ENCODE results near the gene IGF2BP3. TPM values are rescaled to one million over a fixed set of nuclear protein-coding genes. Genes with fewer than 3 reads are reported as not detected.

Gene IGF2BP3
- polyA plus RNA-seq, 1 donor (not counting 4 experiments of a cell fraction or from before 2014, with no cell fraction given): 22.3 TPM

GRCh38 chr7:23264916-23265458 lies 205.3 kb downstream of the IGF2BP3 start:
- no peak for FAIRE-seq
- H2AFZ ChIP-seq (ENCODE audit: control insufficient read depth, low read length): no peak overlapping the region
- dilution Hi-C loops (cut with MboI; ENCODE audit: extremely low pct_ligation_motif_present, low sequenced_read_pairs): no loop called here
- H3K27me3 ChIP-seq (ENCODE audit: control insufficient read depth, extremely low read depth, insufficient read depth, low read length): no peaks in the 10 kb centered on the region
- H3K9me1 ChIP-seq (ENCODE audit: control insufficient read depth, extremely low read depth, insufficient read depth, low read length): no peaks in the 10 kb centered on the region
- no peaks in the 10 kb centered on the region for H4K20me1 ChIP-seq (ENCODE audit: control insufficient read depth, extremely low read depth, insufficient read depth, low read length)
- no peaks in the 10 kb centered on the region for H3K4me1 ChIP-seq (ENCODE audit: control insufficient read depth, extremely low read depth, insufficient read depth, low read length)
- H3K79me2 ChIP-seq (ENCODE audit: control insufficient read depth, insufficient read depth, low read length): no peaks in the 10 kb centered on the region
- TF ChIP-seq CTCF (optimal IDR thresholded peaks at IDR 0.05 in 1 of 3, IDR thresholded peaks at IDR 0.05 in 1 of 3, conservative IDR thresholded peaks at IDR 0.05 in 1 of 3; ENCODE audit: extremely low read depth in 1 of 3, insufficient read depth in 2 of 3, low read length in 3 of 3): no peak
- no peak for TF ChIP-seq EZH2 (IDR thresholded peaks at IDR 0.05; ENCODE audit: low read length)
- H3K4me3 ChIP-seq (ENCODE audit: control insufficient read depth in 2 of 3, extremely low read depth in 1 of 3, insufficient read depth in 2 of 3, low read depth in 1 of 3, low read length in 3 of 3): no peak overlapping the region
- H3K9ac ChIP-seq (ENCODE audit: control insufficient read depth, extremely low read depth, insufficient read depth, low read length): no peak overlapping the region
- H3K36me3 ChIP-seq (ENCODE audit: control insufficient read depth in 2 of 2, extremely low read depth in 1 of 2, insufficient read depth in 2 of 2, low read length in 2 of 2): peaks cover 0 to 22% of the 10 kb centered on the region in 2 experiments
- H3K9me3 ChIP-seq (ENCODE audit: control insufficient read depth, low read depth, low read length): no peaks in the 10 kb centered on the region
- no peak overlapping the region for H3K4me2 ChIP-seq (ENCODE audit: control insufficient read depth, extremely low read depth, insufficient read depth, low read depth, low read length)
- no peak overlapping the region for H3K27ac ChIP-seq (ENCODE audit: control insufficient read depth, insufficient read depth, low read length)
- DNase-seq (ENCODE audit: low read depth, low spot score): no peak

- Histone ChIP-seq H3K4me3 (ENCODE audit: control insufficient read depth in 2 of 3, extremely low read depth in 1 of 3, insufficient read depth in 2 of 3, low read depth in 1 of 3, low read length in 3 of 3) (no peak overlapping the region), H4K20me1 (ENCODE audit: control insufficient read depth, extremely low read depth, insufficient read depth, low read length) (no peaks in the 10 kb centered on the region)
- FAIRE-seq: no peak
These were observed 208.3 kb downstream of the IGF2BP3 start for GRCh38 chr7:23261843-23262452.

More at GRCh38 chr7:23261843-23262452, 208.3 kb downstream of the IGF2BP3 start:
- Histone ChIP-seq H3K27ac (ENCODE audit: control insufficient read depth, insufficient read depth, low read length) (no peak overlapping the region), H2AFZ (ENCODE audit: control insufficient read depth, low read length) (no peak overlapping the region), H3K9ac (ENCODE audit: control insufficient read depth, extremely low read depth, insufficient read depth, low read length) (no peak overlapping the region), H3K79me2 (ENCODE audit: control insufficient read depth, insufficient read depth, low read length) (no peaks in the 10 kb centered on the region), H3K9me3 (ENCODE audit: control insufficient read depth, low read depth, low read length) (no peaks in the 10 kb centered on the region), H3K36me3 (ENCODE audit: control insufficient read depth in 2 of 2, extremely low read depth in 1 of 2, insufficient read depth in 2 of 2, low read length in 2 of 2) (peaks cover 0 to 13% of the 10 kb centered on the region in 2 experiments), H3K9me1 (ENCODE audit: control insufficient read depth, extremely low read depth, insufficient read depth, low read length) (no peaks in the 10 kb centered on the region), H3K27me3 (ENCODE audit: control insufficient read depth, extremely low read depth, insufficient read depth, low read length) (no peaks in the 10 kb centered on the region), H3K4me1 (ENCODE audit: control insufficient read depth, extremely low read depth, insufficient read depth, low read length) (no peaks in the 10 kb centered on the region), H3K4me2 (ENCODE audit: control insufficient read depth, extremely low read depth, insufficient read depth, low read depth, low read length) (no peak overlapping the region)
- dilution Hi-C loops (cut with MboI; ENCODE audit: extremely low pct_ligation_motif_present, low sequenced_read_pairs): no loop called here
- no peak for DNase-seq (ENCODE audit: low read depth, low spot score)
- TF ChIP-seq EZH2 (IDR thresholded peaks at IDR 0.05; ENCODE audit: low read length) (no peak), CTCF (optimal IDR thresholded peaks at IDR 0.05 in 1 of 3, IDR thresholded peaks at IDR 0.05 in 1 of 3, conservative IDR thresholded peaks at IDR 0.05 in 1 of 3; ENCODE audit: extremely low read depth in 1 of 3, insufficient read depth in 2 of 3, low read length in 3 of 3) (peak; percentile 76 to 90 (median 84))

All from keratinocyte (primary cell).